Mucosa of descending colon (tissue), 3 donors: Measurements from ENCODE around the gene MAGI1. TPM values are rescaled to one million over a fixed set of nuclear protein-coding genes. Genes with fewer than 3 reads are reported as not detected.

ENCODE experiments used
- ATAC-seq: fragments of 200-7000 bp; cut with Tn5 transposase; one replicate; pipeline ENCODE4 v1.9.1; 2020; ENCODE audit warnings: mild to moderate bottlenecking, moderate library complexity
- DNase-seq, 3 donors: peaks; one replicate each; pipeline ENCODE4 v3.0.0-alpha.2; 2020
- H3K36me3 ChIP-seq: fragments of 200-600 bp; one replicate; pipeline ENCODE4 v1.8.0; 2021; ENCODE audit warnings: low read depth, mild to moderate bottlenecking
- H3K4me1 ChIP-seq: fragments of 200-600 bp; one replicate; pipeline ENCODE4 v1.8.0; 2021; ENCODE audit warnings: low read depth, mild to moderate bottlenecking
- H3K4me3 ChIP-seq: fragments of 200-600 bp; one replicate; pipeline ENCODE4 v1.8.0; 2021; ENCODE audit warnings: mild to moderate bottlenecking
- H3K9me3 ChIP-seq: fragments of 200-600 bp; one replicate; pipeline ENCODE4 v1.8.0; 2021; ENCODE audit warnings: mild to moderate bottlenecking
- intact Hi-C, 2 donors: fragments of 100-400 bp; cut with DNase I in 1 of 2; cut with micrococcal nuclease in 1 of 2; formaldehyde crosslinking; loops; one replicate each; pipeline versions ENCODE4 v1.11.0 to v1.11.1; 2022; cut with DNase I, micrococcal nuclease
- total RNA-seq, 3 donors: library from RNA; stranded (reverse); fragmentation: NEBNext Ultra II Directional in 2 of 3; extraction: Animal tissue kit (Norgen Biotek cat#: 25700) in 2 of 3; gene quantifications; one replicate each; pipeline versions ENCODE4 v1.2.1 to v1.2.4, GENCODE V29; 2021 to 2023
- TF ChIP-seq, protein P1 (sequence below): fragments of 200-600 bp; IDR thresholded peaks from one replicate; pipeline ENCODE4 v1.8.0; 2022; ENCODE audit warnings: antibody characterized with exemption, mild to moderate bottlenecking
- donor health status: DM: no; HTN: no; CAD: no; lungs with moderate emphysema.
- donor health status: DM: no; HTN: no; CAD: no.
- donor health status: DM: no; HTN: yes; CAD: no.

Gene MAGI1
- total RNA-seq, 3 donors from 2014 or later, result 41.9 to 59.6 (median 45.6) TPM

DNA sequence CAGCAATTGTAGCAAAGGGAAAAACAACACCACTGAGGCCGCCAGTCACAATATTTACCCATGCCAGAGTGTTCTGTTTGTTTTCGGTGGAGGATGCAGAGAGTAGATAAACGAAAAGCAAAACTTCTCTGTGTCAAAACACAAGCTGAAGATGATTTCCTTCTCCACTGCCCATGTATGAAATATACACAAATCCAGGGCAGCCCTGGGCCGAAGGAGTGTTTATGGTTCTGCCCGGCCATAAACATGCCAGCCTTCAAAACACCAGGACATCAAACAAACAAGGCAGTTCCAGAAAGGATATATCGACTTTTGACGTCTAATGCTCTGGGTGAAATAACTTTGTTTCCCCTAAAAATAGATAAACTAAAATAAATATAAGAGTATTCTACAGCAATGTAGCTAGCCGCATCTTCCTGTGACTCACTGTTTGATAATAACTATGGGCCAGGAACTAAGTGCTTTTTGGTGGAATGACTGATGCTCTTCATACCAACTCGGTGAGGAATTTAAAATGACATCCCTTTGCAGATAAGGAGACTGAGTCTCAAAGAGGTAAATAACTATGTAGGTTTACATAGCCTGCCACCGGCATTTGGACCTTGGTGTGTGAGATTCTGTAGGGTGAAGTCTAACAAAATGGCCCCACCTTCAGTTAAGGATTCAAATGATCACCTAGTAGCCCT, 82.8 kb downstream of the MAGI1 start:
- H3K4me1 ChIP-seq, result peaks cover 35% of the 10 kb centered on the region
- TF ChIP-seq, protein P1, sequence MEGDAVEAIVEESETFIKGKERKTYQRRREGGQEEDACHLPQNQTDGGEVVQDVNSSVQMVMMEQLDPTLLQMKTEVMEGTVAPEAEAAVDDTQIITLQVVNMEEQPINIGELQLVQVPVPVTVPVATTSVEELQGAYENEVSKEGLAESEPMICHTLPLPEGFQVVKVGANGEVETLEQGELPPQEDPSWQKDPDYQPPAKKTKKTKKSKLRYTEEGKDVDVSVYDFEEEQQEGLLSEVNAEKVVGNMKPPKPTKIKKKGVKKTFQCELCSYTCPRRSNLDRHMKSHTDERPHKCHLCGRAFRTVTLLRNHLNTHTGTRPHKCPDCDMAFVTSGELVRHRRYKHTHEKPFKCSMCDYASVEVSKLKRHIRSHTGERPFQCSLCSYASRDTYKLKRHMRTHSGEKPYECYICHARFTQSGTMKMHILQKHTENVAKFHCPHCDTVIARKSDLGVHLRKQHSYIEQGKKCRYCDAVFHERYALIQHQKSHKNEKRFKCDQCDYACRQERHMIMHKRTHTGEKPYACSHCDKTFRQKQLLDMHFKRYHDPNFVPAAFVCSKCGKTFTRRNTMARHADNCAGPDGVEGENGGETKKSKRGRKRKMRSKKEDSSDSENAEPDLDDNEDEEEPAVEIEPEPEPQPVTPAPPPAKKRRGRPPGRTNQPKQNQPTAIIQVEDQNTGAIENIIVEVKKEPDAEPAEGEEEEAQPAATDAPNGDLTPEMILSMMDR, result no peak
- DNase-seq (peak in 2 of 3 donors; percentile 39 to 46), ATAC-seq (peak; percentile 21)
- H3K4me3 ChIP-seq, result no peak overlapping the region
- no peaks in the 10 kb centered on the region for H3K9me3 ChIP-seq
- intact Hi-C loops, result no loop called here
- H3K36me3 ChIP-seq, result no peaks in the 10 kb centered on the region

DNA sequence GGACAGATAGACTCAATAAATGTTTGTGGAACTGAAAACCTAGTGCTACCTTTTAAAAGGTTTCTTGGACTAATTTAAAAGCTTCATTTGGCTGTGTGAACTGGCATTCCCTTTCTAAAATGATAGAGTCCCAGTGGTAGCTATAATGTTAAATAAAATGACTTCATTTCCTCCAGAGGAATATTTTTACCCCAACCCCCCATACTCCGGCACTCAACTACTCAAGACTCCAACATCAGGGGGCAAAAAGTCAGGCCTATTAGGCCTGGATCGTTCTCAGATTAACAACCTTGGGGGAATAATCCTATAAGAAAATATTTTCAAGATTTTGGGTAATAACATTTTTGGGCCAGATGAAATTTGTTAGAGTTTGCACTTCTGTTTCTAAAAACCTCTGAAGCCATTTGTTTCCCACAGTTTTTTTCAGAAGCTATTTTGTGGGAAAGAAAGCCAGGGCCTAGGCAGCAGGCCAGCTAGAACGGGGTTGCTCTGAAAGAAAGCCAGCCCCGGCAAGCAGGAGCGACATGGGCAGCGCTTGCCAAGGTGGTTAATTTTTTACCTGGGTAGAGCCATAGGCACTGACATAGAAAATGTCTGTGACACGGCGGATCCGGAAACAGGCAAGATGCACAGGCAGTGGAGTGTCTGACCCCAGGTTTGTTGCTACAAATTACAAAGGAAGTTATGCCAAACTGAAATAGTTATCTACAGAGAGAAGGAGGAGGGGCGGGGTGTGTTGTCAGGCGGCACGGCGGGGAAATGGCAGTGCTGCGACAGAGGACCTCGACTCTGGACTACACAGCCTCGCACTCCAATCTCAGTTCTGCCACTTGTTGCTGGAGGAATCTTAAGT, 84.6 kb downstream of the MAGI1 start:
- DNase-seq, result peak; percentile 64 to 83 (median 76)
- intact Hi-C loops, result no loop called here
- Histone ChIP-seq H3K9me3 (no peaks in the 10 kb centered on the region), H3K36me3 (no peaks in the 10 kb centered on the region), H3K4me1 (peaks cover 39% of the 10 kb centered on the region), H3K4me3 (no peak overlapping the region)
- TF ChIP-seq, protein P1, result no peak
- peak; percentile 82 for ATAC-seq

DNA sequence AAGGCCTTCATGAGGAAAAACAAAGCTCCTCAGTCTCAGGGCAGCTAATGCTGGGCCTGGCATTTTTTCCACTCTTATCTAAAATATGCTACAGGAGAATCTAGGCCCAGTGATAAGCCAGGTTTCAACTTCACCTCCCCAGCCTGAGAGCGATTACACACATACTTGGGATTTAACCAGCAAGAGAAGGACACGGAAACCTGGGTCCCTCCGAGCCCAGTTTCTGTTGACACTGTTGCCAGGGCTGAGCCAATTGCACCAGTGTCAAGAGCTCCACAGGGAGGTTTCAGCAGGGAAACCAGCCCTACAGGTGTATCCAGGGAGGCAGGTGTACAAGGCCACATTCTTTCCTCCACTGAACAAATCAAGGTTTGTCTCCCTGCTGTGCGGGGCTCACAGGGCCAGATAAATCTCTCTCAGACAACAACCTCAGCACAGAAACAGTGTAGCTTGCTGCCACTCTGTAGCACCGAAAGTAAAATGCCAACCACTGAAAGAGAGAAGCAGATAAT, 85.4 kb downstream of the MAGI1 start:
- Histone ChIP-seq H3K4me1 (peaks cover 46% of the 10 kb centered on the region), H3K9me3 (no peaks in the 10 kb centered on the region), H3K4me3 (no peak overlapping the region), H3K36me3 (no peaks in the 10 kb centered on the region)
- intact Hi-C loops, result no loop called here
- TF ChIP-seq, protein P1, result no peak
- peak; percentile 79 to 84 (median 81) for DNase-seq
- peak; percentile 89 for ATAC-seq

DNA sequence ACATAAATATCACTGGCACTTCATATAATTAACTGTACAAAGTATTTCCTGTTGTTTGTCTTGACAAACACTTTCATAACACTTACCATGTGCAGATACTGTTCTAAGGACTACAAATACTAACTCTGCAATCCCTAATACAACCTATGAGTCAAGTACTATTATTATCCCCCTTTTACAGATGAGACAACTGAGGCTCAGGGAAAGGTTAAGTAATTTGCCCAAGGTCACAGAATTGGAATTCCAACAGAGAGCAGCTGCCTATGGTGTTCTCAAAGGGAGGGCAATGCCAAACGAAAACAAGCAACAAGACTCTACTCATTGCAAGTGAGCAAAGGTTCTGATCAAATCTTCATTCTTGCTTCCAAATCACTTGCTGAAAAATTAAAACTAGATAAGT, 85.9 kb downstream of the MAGI1 start:
- H3K36me3 ChIP-seq, result no peaks in the 10 kb centered on the region
- peaks cover 47% of the 10 kb centered on the region for H3K4me1 ChIP-seq
- H3K9me3 ChIP-seq, result no peaks in the 10 kb centered on the region
- TF ChIP-seq, protein P1, result no peak
- intact Hi-C loops, result no loop called here
- H3K4me3 ChIP-seq, result no peak overlapping the region
- ATAC-seq, result no peak
- DNase-seq, result no peak

DNA sequence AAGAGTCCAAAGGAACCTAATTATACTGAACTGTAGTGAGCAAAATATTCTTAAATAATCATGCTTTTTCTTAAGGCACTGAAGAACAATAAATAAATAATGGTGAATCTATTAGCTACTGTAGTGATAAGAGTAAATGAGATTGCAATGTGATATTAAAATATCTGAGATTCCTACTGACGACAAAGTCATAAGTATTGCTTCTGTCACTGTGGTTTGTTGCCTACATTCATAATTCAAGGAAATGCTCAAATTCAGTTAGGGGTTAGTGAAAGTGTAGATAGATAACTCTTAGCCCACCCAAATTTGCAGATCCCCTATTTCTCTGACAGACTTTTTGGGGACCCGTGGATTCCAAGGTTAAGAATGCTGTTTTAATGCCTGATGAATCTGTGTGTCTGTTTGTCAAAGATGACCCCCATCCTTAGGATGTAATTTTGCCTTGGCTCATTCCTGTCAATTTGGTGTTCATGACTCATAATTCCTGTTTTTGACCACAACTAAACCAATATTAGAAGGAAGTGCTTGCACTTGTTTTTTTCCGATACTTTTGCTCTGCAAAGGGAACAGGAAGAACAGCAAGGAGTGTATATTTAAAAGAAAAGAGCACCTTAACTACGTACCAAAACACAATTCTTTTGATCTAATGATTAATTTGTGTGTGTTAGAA, 86.7 kb downstream of the MAGI1 start:
- Histone ChIP-seq H3K36me3 (no peaks in the 10 kb centered on the region), H3K4me1 (peaks cover 47% of the 10 kb centered on the region), H3K4me3 (no peak overlapping the region), H3K9me3 (no peaks in the 10 kb centered on the region)
- no peak for DNase-seq
- intact Hi-C loops, result no loop called here
- TF ChIP-seq, protein P1, result no peak
- ATAC-seq, result no peak
